HG02973 (cell line): ENCODE results near the gene SLC35E1.
"Not testable (repeated sequence)": the region's sequence is repeated elsewhere in the genome, so short reads cannot be mapped to it uniquely, and the experiment has no call there.

Source experiments
- ATAC-seq: cut with Tn5 transposase; IDR thresholded peaks from one replicate; pipeline ENCODE4 v1.9.1; 2021; ENCODE audit warnings: moderate library complexity; ENCODE audit not compliant: unreplicated experiment

Gene SLC35E1

DNA sequence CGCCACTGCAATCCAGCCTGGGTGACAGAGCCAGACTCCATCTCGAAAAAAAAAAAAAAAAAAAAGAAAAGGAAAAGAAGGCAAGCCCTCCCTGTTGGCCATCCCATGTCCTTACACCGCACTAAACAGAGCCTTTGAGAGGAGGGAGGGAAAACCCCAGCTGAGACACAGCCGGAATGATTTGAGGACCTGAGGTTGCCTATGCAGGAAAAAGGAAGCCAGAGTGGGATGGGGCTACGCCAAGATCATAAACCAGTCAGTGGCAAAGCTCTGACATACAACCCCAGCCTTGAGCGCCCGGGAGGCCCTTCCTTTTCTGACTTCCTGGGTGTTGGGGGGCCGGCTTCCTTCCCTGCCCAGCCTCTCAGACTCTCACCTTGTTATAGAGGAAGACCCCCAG, 17.4 kb downstream of the SLC35E1 start:
- ATAC-seq = no peak

DNA sequence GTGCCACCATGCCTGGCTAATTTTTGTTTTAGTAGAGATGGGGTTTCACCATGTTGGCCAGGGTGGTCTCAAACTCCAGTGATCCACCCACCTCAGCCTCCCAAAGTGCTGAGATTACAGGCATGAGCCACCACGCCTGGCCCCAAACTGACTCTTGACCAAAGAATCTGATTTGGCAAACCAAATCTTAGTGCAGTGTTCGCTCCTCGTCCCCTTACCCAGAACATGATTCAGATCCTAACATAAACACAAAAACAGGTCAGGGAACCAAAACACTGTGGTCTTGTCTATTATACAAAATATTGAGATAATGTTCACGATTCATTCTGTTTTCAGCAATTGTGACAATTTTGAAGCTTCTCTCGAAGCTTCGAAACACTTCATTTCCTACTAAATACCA, 20.3 kb downstream of the SLC35E1 start:
- ATAC-seq = not testable (repeated sequence)

GRCh38 chr19:16548956-16549355, 23.3 kb downstream of the SLC35E1 start:
- no peak for ATAC-seq

- no peak for ATAC-seq
Measured at GRCh38 chr19:16544473-16545231, 27.6 kb downstream of the SLC35E1 start.

DNA sequence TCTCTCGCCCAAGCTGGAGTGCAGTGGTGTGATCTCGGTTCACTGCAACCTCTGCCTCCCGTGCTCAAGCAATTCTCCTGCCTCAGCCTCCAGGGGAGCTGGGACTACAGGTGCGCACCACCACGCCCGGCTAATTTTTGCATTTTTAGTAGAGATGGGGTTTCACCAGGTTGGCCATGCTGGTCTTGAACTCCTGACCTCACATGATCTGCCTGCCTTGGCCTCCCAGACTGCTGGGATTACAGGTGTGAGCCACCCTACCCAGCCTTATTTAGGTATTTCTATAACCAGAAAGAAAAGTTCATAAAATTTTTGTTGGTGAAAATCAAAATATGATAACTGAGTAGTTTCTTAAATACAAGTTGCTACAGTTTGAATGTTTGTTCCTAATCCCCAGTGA, 28.5 kb downstream of the SLC35E1 start:
- not testable (repeated sequence) for ATAC-seq

DNA sequence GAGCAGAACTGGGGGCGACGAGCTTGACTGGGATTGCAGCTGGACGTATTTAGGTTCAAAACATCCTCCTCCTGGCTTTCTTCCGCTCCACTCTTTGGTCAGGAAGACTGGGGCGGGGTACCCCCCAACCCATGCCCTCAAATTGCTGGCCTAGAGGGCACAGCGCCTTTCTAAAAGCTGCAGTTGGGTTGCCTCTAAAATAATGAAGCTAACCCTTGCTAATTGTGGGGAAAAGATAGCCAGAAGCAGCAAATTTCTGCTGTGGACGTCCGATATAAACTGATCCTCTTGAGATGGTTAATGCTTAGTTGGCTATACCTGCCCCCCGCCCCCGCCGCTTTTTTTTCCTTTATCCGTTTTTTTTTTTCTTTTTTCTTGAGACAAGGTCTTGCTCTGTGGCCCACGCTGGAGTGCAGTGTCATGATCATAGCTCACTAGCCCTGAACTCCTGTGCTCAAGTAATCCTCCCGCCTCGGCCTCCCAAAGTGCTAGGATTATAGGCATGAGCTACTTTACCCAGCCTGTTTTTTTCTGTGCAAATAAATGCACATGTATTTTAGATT, 29.2 kb downstream of the SLC35E1 start:
- no peak for ATAC-seq

GRCh38 chr19:16542045-16542909, 29.9 kb downstream of the SLC35E1 start, which contains the start of gene CHERP:
Gene CHERP (minus strand): TSS chr19:16542437. CDS start chr19:16542378, 59 bp downstream.
- ATAC-seq = peak; percentile 63

- peak; percentile 18 for ATAC-seq
Measured at GRCh38 chr19:16541526-16542044, 30.6 kb downstream of the SLC35E1 start.

DNA sequence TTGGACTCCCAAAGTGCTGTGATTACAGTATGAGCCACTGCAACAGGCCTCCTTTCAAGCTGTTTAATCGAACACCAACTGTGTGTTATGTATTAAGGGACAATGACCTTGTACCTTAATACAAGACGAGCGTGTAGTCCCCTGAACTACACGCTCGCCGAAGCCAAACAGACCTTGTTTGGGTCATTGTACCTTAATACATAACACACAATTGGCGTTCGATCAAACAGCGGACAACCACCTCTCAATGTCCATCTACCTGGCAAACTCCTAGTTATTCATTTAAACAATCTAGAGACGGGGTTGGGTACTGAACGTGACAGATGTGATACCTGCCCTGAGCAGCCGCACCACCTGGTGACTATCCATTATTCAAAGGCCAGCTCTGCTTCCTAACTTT, 31.3 kb downstream of the SLC35E1 start:
- ATAC-seq = no peak

GRCh38 chr19:16537111-16537510, 35.1 kb downstream of the SLC35E1 start:
- no peak for ATAC-seq

DNA sequence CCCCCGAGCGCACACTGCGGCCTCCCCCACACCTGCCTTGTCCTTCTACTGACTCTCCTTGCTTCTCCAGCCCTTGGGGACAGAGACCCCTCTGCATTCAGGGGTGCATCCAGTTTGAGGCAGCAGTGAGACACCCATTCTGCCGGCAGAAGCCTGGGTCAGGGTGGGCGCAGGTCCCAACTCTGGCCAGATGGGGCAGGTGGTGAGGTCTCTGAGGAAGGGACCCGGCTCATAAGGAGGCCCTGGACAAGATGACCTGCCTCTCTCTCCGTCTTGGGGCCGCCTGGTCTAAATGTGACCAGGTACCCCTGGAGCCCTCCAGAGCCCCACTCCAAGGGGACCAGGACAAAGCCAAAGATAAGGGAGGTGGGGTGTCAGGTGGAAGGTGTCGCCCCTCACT, 36.1 kb downstream of the SLC35E1 start:
- no peak for ATAC-seq

GRCh38 chr19:16535381-16535780, 36.8 kb downstream of the SLC35E1 start:
- ATAC-seq = no peak

DNA sequence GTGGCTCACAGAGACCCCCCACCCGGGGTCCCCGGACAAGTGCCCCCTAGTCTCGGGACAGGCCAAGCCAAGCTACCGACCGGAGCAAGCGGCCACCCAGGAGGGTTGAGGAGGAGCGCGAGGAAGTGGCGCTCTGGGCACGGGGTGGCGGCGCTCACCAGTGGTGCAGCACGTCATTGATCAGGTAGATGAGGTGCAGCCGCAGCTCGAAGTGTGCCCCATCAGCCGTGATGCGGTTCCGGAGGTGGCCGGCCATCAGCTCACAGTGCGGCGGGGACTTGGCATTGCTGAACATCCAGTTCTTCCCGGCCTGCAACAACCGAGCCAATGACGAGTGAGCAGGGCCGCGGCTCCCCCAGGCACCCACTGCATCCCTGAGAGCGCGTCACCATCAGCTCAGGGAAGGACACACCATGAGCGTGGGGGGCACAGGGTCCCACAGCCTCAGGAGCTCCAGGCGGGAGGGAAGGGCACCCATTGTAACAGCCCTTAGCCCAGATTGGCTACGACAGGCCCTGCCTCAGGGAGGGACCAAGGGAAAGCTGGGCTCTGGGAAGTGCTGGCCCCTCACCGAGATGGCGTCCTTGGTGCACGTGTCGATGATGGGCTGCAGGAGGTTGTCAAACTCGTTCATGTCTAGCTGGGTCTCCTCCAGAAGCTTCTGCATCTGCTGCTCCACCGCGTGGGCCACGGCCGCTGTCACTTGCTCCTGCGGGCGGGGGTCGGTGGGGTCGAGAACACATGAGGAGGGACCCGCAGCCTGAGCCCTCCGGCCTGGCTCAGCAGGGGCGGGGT, 39.6 kb downstream of the SLC35E1 start:
- ATAC-seq = no peak

DNA sequence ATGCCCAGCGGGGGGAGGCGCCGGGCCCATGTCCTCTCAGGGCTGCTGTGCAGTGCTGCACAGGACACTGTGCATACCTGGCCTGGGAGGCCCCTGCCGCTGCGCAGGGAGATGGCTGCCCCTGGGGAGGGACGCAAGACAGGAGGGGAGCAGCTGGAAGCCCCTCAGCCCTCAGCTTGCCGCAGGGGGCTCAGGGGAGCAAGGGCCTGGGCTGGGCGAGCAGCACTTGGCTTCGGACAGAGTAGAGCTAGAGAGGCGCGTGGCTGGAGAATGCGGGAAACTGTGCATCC, 40.9 kb downstream of the SLC35E1 start:
- no peak for ATAC-seq

GRCh38 chr19:16530540-16531379, 41.5 kb downstream of the SLC35E1 start:
- ATAC-seq = no peak

- no peak for ATAC-seq
Measured at GRCh38 chr19:16529466-16530144, 42.6 kb downstream of the SLC35E1 start.

DNA sequence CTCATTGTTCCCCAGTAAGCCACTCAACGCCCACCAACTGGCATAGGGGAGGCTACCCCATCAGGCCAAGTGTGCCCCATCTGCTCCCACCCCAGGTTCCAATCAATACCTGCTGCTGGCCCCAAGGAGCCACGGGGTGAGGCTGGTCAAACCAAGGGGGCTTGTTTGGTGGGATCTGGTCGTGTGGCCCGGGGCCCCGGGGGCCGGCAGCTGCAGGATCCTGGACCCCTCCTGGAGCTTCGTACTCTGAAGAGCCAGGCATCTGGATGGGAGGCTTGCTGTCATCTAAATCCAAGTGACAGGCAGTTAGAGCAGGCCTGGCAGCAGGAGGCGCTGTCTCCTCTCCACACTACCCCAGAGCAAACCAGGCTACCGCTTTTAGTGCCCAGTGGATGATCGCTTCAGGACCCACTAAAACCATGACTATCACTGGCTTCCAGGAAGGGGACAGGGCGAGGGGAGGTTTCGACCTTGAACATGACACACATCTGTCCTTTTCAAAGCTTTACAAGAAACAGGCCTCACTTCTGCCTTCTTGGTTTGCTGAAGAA, 44.2 kb downstream of the SLC35E1 start:
- ATAC-seq = no peak

GRCh38 chr19:16527334-16527935, 44.8 kb downstream of the SLC35E1 start:
- ATAC-seq = no peak
